ENCODE results near the gene DTL. TPM values are rescaled to one million over a fixed set of nuclear protein-coding genes. Genes with fewer than 3 reads are reported as not detected.

DTL gene
- polyA plus RNA-seq, 3 donors = 16.9 to 24.3 (median 21.8) TPM

DNA sequence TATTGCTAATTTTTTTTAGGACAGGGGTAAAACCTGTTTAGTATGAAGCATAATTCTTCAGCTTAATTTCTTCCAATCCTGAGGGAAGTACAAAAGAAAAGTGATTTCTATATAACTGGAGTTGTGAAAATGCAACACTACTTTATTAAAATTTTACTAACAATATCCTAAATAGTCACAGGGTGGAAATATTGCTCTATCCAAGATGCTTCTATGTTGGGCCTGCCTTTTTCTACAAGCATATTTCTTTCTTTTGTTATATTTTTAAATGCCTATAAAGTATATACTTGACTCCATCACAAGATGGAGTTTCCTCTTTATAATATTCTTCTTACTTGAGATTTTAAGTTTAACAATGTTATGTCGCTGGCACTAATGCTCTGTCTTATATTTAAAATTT lies 37.9 kb downstream of the DTL start:
- DNase-seq (ENCODE audit: extremely low read depth in 1 of 11, low read depth in 9 of 11, low spot score in 4 of 11) = no peak

GRCh38 chr1:212074313-212074712 lies 38.8 kb downstream of the DTL start:
- DNase-seq (ENCODE audit: extremely low read depth in 1 of 11, low read depth in 9 of 11, low spot score in 4 of 11) = no peak

DNA sequence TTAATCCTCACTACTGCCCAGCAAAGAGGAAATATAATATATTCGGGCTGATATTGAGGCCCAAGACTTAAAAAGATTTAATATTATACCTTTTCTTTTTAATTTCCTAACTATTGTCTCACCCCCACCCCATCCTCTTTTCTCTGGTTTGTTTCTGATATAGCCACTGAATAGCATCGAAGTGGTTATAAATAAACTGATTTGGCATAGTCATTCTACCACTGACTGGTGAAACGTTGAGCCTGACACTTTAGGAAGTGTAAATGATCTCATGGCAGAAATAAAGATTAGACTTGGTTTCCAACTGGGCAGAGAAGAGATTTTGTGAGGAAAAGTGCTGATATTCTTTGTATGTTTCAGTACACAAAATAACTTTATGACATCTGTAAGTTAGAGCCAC lies 39.3 kb downstream of the DTL start:
- no peak for DNase-seq (ENCODE audit: extremely low read depth in 1 of 11, low read depth in 9 of 11, low spot score in 4 of 11)

GRCh38 chr1:212077028-212077427 lies 41.5 kb downstream of the DTL start:
- no peak for DNase-seq (ENCODE audit: extremely low read depth in 1 of 11, low read depth in 9 of 11, low spot score in 4 of 11)

GRCh38 chr1:212078826-212079225 lies 43.3 kb downstream of the DTL start:
- no peak for DNase-seq (ENCODE audit: extremely low read depth in 1 of 11, low read depth in 9 of 11, low spot score in 4 of 11)

- no peak for DNase-seq (ENCODE audit: extremely low read depth in 1 of 11, low read depth in 9 of 11, low spot score in 4 of 11)
These were observed 47.3 kb downstream of the DTL start for GRCh38 chr1:212082765-212083406.

DNA sequence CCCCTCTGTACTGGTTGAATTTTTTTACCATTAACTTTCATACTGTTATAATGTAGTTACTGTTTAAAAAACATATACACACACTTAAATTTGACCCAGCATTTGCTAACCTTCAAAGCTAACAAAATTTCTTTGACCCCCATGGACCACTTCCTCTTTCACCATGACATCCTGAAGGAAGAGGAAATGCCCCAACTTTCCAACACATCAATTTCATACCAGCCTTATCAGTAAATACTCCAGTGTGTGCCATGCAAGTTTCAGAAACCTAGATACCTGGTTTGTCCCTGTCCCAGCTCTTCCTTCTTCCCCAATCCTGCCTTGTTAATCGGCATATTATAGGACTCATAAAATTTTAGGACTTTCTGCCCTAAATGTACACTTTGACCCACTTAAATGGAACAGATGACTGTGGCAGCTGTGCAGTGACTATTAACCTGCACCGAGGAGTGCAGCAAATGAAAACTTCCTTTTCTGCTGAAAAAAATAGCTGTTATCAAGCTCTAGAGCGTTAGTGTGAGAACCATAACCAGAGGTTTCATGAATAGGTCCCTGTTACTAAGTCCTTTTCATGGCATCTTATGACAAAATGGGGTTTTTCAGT lies 54.1 kb downstream of the DTL start:
- DNase-seq (ENCODE audit: extremely low read depth in 1 of 11, low read depth in 9 of 11, low spot score in 4 of 11) = no peak

- DNase-seq (ENCODE audit: extremely low read depth in 1 of 11, low read depth in 9 of 11, low spot score in 4 of 11) = no peak
These were observed 56.0 kb downstream of the DTL start for GRCh38 chr1:212091438-212092121.

GRCh38 chr1:212097360-212097759 lies 61.8 kb downstream of the DTL start:
- no peak for DNase-seq (ENCODE audit: extremely low read depth in 1 of 11, low read depth in 9 of 11, low spot score in 4 of 11)

- no peak for DNase-seq (ENCODE audit: extremely low read depth in 1 of 11, low read depth in 9 of 11, low spot score in 4 of 11)
These were observed 62.8 kb downstream of the DTL start for GRCh38 chr1:212098310-212098709.

- no peak for DNase-seq (ENCODE audit: extremely low read depth in 1 of 11, low read depth in 9 of 11, low spot score in 4 of 11)
These were observed 63.2 kb downstream of the DTL start for GRCh38 chr1:212098771-212099170.

DNA sequence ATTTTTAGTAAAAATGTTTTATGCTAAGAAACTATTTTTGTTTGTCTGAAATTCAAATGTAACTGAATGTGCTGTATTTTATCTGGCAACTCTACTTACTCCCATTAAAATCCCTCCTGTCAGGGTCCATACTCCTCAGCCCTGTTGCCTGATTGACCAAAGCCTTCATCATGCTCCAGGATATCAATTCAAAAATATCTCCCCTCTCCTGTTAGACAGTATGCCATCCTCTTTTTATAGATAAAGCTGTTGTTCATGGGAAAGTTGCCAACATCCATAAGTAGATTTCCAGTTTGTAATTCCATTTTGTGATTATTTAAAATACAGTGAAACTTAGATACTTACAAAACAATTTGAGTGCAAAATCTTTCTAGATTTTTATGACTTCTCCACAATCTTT lies 65.7 kb downstream of the DTL start:
- no peak for DNase-seq (ENCODE audit: extremely low read depth in 1 of 11, low read depth in 9 of 11, low spot score in 4 of 11)

- no peak for DNase-seq (ENCODE audit: extremely low read depth in 1 of 11, low read depth in 9 of 11, low spot score in 4 of 11)
These were observed 66.2 kb downstream of the DTL start for GRCh38 chr1:212101735-212102134.

DNA sequence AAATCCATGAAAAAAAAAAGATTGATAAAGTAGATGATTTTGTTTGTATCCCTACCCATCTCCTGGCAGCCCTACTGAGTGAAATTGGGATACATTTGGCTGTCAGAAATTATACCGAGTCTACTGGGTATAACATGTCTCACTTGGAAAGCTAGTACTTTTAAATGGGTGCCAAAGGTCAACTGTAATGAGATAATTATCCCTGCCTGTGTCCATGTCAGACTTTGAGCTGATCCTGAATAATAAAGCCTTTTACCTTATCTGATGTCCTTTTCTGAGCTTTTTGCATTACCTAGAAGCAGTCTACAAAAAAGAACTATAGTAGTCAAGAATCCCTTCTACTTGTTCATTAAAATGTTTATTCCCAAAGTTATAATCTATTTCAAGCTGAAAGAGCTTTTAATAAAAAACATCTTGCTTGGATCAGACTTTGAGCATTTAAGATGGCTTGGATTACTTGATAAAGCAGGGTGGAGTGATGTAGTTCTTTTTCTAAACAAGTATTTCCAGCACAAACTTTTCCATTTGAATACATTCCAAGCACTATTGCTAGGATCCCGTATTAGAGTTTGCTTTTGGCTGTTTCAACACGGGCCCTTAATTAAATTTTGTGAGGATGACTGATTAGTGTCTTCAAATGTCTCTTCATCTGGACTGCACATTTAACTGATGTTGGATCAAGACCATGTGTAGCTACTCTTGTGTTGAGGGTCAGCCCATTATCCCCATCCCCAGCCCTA lies 69.2 kb downstream of the DTL start:
- DNase-seq (ENCODE audit: extremely low read depth in 1 of 11, low read depth in 9 of 11, low spot score in 4 of 11) = no peak

- DNase-seq (ENCODE audit: extremely low read depth in 1 of 11, low read depth in 9 of 11, low spot score in 4 of 11) = no peak
These were observed 70.8 kb downstream of the DTL start for GRCh38 chr1:212106286-212106792.

- no peak for DNase-seq (ENCODE audit: extremely low read depth in 1 of 11, low read depth in 9 of 11, low spot score in 4 of 11)
These were observed 71.9 kb downstream of the DTL start for GRCh38 chr1:212107481-212107880.

GRCh38 chr1:212108187-212108586 lies 72.6 kb downstream of the DTL start:
- no peak for DNase-seq (ENCODE audit: extremely low read depth in 1 of 11, low read depth in 9 of 11, low spot score in 4 of 11)

DNA sequence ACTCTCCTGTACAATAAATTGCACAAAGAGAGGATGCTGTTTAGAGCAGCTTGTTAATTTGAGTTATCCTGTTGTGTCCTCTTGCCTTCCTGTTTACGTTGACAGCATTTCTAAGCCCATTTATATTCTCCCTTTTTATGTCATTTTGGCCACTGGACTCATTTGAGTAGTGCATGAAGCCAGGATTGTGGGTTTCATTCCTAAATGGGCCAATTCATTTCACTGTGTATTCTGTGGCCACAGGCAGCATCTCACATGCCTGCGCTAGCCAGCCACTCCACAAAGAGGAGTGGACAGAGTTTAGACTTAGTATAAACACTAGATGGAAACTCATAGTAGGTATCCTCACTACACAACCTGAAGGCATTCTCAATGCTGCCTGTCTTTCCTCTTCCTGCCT lies 73.4 kb downstream of the DTL start:
- no peak for DNase-seq (ENCODE audit: extremely low read depth in 1 of 11, low read depth in 9 of 11, low spot score in 4 of 11)

DNA sequence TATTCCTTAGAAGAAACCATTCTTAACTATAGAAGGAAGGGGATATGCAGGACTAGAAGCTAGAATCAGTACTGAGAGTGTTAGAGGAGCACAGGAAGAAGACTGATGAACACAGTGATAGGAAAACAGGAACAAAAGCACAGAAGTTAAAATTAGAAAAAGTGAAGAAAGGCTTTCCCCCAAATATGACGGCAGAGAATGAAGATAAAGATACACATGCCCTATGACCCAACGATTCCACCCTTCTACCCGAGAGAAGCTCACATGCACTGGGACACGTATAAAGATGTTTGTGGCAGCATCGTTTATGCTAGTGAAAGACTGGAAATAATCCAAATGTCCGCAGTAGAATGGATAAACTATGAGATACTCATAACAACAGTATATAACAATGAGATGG lies 74.2 kb downstream of the DTL start:
- DNase-seq (ENCODE audit: extremely low read depth in 1 of 11, low read depth in 9 of 11, low spot score in 4 of 11) = no peak

DNA sequence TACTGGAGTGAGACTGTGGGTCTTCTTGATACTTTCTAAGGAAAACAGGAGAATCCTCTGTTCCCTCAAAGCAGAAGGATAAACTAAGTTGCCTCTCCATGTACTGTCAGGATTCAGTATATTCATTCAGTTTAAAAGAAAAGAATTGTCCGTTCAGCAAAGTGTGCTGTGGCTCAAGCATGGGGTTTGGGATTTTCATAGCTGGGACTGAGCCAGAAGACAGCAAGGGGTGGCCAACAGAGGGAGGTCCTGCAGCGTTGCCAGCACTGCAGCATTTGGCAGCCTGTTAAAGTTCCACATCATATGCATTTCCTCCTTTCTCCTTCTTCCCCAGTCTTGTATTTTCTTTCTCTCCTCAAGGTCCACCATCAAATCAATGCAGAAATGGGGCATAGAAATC lies 75.1 kb downstream of the DTL start:
- no peak for DNase-seq (ENCODE audit: extremely low read depth in 1 of 11, low read depth in 9 of 11, low spot score in 4 of 11)

All from renal cortex interstitium (tissue), 11 donors.